Measurements from ENCODE around the gene FILIP1.

DNA sequence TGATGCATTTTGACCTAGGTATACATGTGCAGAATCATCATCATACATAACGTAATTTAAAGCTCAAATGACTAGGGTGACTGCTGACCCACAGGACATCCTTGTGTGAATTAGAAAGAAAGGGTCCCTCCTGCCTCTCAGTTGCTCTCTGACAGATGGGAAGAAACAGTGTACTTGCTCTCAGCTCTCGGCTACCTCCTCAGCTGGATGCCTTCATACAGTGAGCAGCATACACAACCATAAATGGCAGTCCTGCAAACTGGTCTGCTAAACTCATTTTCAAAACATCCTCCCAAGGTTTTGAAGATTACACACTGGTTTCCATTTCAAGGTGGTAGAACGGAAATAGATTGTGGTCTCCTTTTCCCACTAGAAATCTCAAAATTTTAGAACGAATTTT is 26.3 kb downstream of the FILIP1 start:
- TF ChIP-seq YY1 (IDR thresholded peaks at IDR 0.05; ENCODE audit: low read depth), result no peak
- no peak for TF ChIP-seq ZBTB7A (IDR thresholded peaks at IDR 0.05; ENCODE audit: low read depth)
- TF ChIP-seq, protein P1, sequence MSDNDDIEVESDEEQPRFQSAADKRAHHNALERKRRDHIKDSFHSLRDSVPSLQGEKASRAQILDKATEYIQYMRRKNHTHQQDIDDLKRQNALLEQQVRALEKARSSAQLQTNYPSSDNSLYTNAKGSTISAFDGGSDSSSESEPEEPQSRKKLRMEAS (IDR thresholded peaks at IDR 0.05), result no peak
- TF ChIP-seq CEBPB (IDR thresholded peaks at IDR 0.05), result no peak
- TF ChIP-seq TAF1 (IDR thresholded peaks at IDR 0.05; ENCODE audit: low read depth), result no peak
- TF ChIP-seq FOXM1 (IDR thresholded peaks at IDR 0.05; ENCODE audit: borderline replicate concordance, low read depth), result no peak
